Endothelial cell of umbilical vein (primary cell): ENCODE data around the gene MON1A.

Source experiments
- EZH2 ChIP-seq: IDR thresholded peaks from 2 replicates; pipeline ENCODE4 v1.6.1; 2012; ENCODE audit warnings: borderline replicate concordance, low read depth, mild to moderate bottlenecking, moderate library complexity, low read length, inconsistent platforms; ENCODE audit not compliant: severe bottlenecking
- FOS ChIP-seq: IDR thresholded peaks from 2 replicates; pipeline ENCODE4 v1.6.1; 2011; ENCODE audit warnings: mild to moderate bottlenecking, low read length, moderate library complexity, borderline replicate concordance; ENCODE audit not compliant: insufficient read depth
- MYC ChIP-seq: IDR thresholded peaks from one replicate; pipeline ENCODE4 v1.6.1; 2011; ENCODE audit warnings: mild to moderate bottlenecking, low read depth, low read length
- POLR2A ChIP-seq: IDR thresholded peaks from 2 replicates; pipeline ENCODE4 v1.6.1; 2012; ENCODE audit warnings: low read depth, mild to moderate bottlenecking, control low read depth, low read length
- POLR2AphosphoS5 ChIP-seq: IDR thresholded peaks from 2 replicates; pipeline ENCODE4 v1.6.1; 2012; ENCODE audit warnings: low read depth, mild to moderate bottlenecking, control low read depth, low read length, moderate library complexity; ENCODE audit not compliant: insufficient read depth
- TF ChIP-seq, protein P1 (sequence below), 2 donors: IDR thresholded peaks; 1 replicate in 1 of 2; 2 replicates in 1 of 2; pipeline ENCODE4 v1.5.1; 2011; ENCODE audit warnings: low read length in 2 of 2, mild to moderate bottlenecking in 2 of 2, moderate library complexity in 2 of 2, control low read depth in 1 of 2, inconsistent platforms in 1 of 2, low read depth in 1 of 2; ENCODE audit not compliant: insufficient read depth in 1 of 2; ENCODE audit errors: extremely low read depth in 1 of 2

DNA sequence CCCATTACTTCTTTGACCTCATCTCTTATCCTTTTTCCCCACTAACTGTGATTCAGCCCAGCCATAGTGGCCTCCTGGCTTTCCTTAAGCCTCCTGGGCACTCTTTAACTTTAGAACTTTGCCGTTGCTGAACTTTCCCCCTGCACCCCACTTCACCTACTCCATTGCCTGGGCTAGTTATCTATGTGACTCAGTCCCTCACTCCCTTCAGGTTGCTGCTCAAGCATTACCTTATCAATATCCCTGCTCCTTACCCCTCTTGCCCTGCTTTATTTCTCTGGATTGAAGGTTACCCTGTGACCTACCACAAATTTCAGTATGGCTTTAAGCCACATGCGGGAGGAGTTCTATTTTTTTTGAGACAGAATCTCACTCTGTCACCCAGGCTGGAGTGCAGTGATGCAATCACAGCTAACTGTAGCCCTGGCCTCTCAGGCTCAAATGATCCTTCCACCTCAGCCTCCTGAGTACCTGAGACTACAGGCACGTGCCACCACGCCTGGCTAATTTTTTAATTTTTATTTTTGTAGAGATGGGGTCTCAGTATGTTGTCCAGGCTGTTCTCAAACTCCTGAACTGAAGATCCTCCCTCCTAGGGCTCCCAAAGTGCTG, 3.4 kb downstream of the MON1A start:
- TF ChIP-seq, protein P1, sequence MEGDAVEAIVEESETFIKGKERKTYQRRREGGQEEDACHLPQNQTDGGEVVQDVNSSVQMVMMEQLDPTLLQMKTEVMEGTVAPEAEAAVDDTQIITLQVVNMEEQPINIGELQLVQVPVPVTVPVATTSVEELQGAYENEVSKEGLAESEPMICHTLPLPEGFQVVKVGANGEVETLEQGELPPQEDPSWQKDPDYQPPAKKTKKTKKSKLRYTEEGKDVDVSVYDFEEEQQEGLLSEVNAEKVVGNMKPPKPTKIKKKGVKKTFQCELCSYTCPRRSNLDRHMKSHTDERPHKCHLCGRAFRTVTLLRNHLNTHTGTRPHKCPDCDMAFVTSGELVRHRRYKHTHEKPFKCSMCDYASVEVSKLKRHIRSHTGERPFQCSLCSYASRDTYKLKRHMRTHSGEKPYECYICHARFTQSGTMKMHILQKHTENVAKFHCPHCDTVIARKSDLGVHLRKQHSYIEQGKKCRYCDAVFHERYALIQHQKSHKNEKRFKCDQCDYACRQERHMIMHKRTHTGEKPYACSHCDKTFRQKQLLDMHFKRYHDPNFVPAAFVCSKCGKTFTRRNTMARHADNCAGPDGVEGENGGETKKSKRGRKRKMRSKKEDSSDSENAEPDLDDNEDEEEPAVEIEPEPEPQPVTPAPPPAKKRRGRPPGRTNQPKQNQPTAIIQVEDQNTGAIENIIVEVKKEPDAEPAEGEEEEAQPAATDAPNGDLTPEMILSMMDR (IDR thresholded peaks at IDR 0.05; ENCODE audit: extremely low read depth in 1 of 2, insufficient read depth in 1 of 2, low read depth in 1 of 2, low read length in 2 of 2): no peak
- TF ChIP-seq MYC (no peak), POLR2A (no peak), FOS (no peak), EZH2 (no peak), POLR2AphosphoS5 (no peak)
